HepG2 (cell line): ENCODE results near the gene IRS1. TPM values are rescaled to one million over a fixed set of nuclear protein-coding genes. Genes with fewer than 3 reads are reported as not detected.
A peak's percentile ranks its signal among the peaks of the same experiment; 100 is the strongest.

Experiments
- ATAC-seq: fragments of 200-7000 bp; cut with Tn5 transposase; 3 replicates; pipeline ENCODE4 v1.9.1; 2020; ENCODE audit warnings: mild to moderate bottlenecking, moderate library complexity
- BruUV-seq: library from RNA; stranded (reverse); fragments of 400-500 nt; replicated peaks from 2 replicates; lab custom pipeline; 2021; lab: Mats Ljungman, UMichigan
- CTCF ChIA-PET: fragments of 300-600 bp; formaldehyde crosslinking; extraction: SDS; loops from one replicate; lab custom pipeline; 2021; ENCODE audit warnings: low total read pairs, inconsistent platforms, low intra/inter-chr PET ratio; lab: Yijun Ruan, JAX
- POLR2A ChIA-PET: fragments of 350-600 bp; sonication (Branson Sonifier 250); formaldehyde crosslinking; loops from one replicate; lab custom pipeline; 2020; ENCODE audit warnings: antibody characterized with exemption, inconsistent platforms; lab: Yijun Ruan, JAX
- DNase-seq: peaks from one replicate; pipeline ENCODE4 v3.0.0-alpha.2; 2015; ENCODE audit warnings: low spot score
- FAIRE-seq: peaks from 3 replicates; lab custom pipeline; 2011; peaks lifted over from hg19 to GRCh38; lab: Jason Lieb, UNC
- H2AFZ ChIP-seq: one replicate; pipeline ENCODE4 v1.6.1; 2011; ENCODE audit warnings: low read length, inconsistent platforms
- H3K27ac ChIP-seq: fragments of 300-600 bp; 3 replicates; pipeline ENCODE4 v1.8.0; 2011; ENCODE audit warnings: mixed run types, mild to moderate bottlenecking, mixed read lengths, low read length, inconsistent platforms; ENCODE audit not compliant: insufficient read depth; ENCODE audit errors: extremely low read length
- H3K27me3 ChIP-seq, 2 experiments: fragments of 200-600 bp in 1 of 2; 2 replicates in 1 of 2; 3 replicates in 1 of 2; pipeline versions ENCODE4 v1.6.0 to v1.8.0; 2011; ENCODE audit warnings: low read length in 2 of 2, mild to moderate bottlenecking in 2 of 2, moderate library complexity in 2 of 2, inconsistent platforms in 1 of 2; ENCODE audit not compliant: insufficient read depth in 2 of 2, control insufficient read depth in 1 of 2
- H3K36me3 ChIP-seq, 2 experiments: fragments of 200-600 bp in 1 of 2; replicated peaks in 1 of 2; 2 replicates in 1 of 2; 3 replicates in 1 of 2; pipeline versions ENCODE4 v1.5.1 to v1.8.0; 2011; ENCODE audit warnings: low read length in 2 of 2, inconsistent platforms in 1 of 2; ENCODE audit not compliant: insufficient read depth in 2 of 2, control insufficient read depth in 1 of 2
- H3K4me1 ChIP-seq: 2 replicates; pipeline ENCODE4 v1.5.1; 2012; ENCODE audit warnings: low read length, inconsistent platforms; ENCODE audit not compliant: insufficient read depth
- H3K4me2 ChIP-seq: 2 replicates; pipeline ENCODE4 v1.6.0; 2011; ENCODE audit warnings: low read depth, low read length, inconsistent platforms
- H3K4me3 ChIP-seq, 3 experiments: fragments of 200-600 bp in 1 of 3; sonication (generic), shearing (Covaris generic) in 1 of 3; replicated peaks in 1 of 3; 2 replicates each; pipeline ENCODE4 v1.5.1; 2011 to 2016; ENCODE audit warnings: low read length in 3 of 3, inconsistent platforms in 2 of 3, low read depth in 2 of 3, mild to moderate bottlenecking in 2 of 3, control low read depth in 1 of 3, mixed read lengths in 1 of 3; ENCODE audit not compliant: insufficient read depth in 1 of 3
- H3K79me2 ChIP-seq: one replicate; pipeline ENCODE4 v1.6.1; 2011; ENCODE audit warnings: low read length, inconsistent platforms; ENCODE audit not compliant: insufficient read depth
- H3K9ac ChIP-seq: 2 replicates; pipeline ENCODE4 v1.6.0; 2011; ENCODE audit warnings: mild to moderate bottlenecking, low read depth, low read length, inconsistent platforms; ENCODE audit not compliant: insufficient read depth
- H3K9me3 ChIP-seq: 2 replicates; pipeline ENCODE4 v1.5.1; 2012; ENCODE audit warnings: mild to moderate bottlenecking, low read length
- H4K20me1 ChIP-seq: 2 replicates; pipeline ENCODE4 v1.6.0; 2011; ENCODE audit warnings: inconsistent platforms, mild to moderate bottlenecking, low read length, moderate library complexity; ENCODE audit not compliant: insufficient read depth
- EED ChIP-seq: sonication (generic); formaldehyde crosslinking; IDR thresholded peaks from 2 replicates; pipeline ENCODE4 v1.5.0; 2020; ENCODE audit warnings: mild to moderate bottlenecking, missing genetic modification reagents
- GATA4 ChIP-seq: sonication (generic); IDR thresholded peaks from 2 replicates; pipeline ENCODE4 v1.6.1; 2016; ENCODE audit warnings: antibody characterized with exemption, low read depth, borderline replicate concordance
- GFI1 ChIP-seq: sonication (generic); formaldehyde crosslinking; IDR thresholded peaks from 2 replicates; pipeline ENCODE4 v1.5.0; 2020; ENCODE audit warnings: missing genetic modification reagents, mild to moderate bottlenecking, borderline replicate concordance
- KMT2B ChIP-seq: IDR thresholded peaks from 2 replicates; pipeline ENCODE4 v1.6.1; 2016; ENCODE audit warnings: missing genetic modification reagents, missing compliant biosample characterization
- NR3C1 ChIP-seq: sonication (generic); formaldehyde crosslinking; IDR thresholded peaks from 2 replicates; pipeline ENCODE4 v1.4.0; 2020; ENCODE audit warnings: missing genetic modification reagents
- PHF8 ChIP-seq: sonication (generic); formaldehyde crosslinking; IDR thresholded peaks from 2 replicates; pipeline ENCODE4 v1.5.0; 2020; ENCODE audit warnings: missing genetic modification reagents
- SNAPC2 ChIP-seq: sonication (generic); formaldehyde crosslinking; IDR thresholded peaks from 2 replicates; pipeline ENCODE4 v1.8.1; 2022; ENCODE audit warnings: mild to moderate bottlenecking, missing genetic modification reagents
- ZBTB34 ChIP-seq: sonication (generic); formaldehyde crosslinking; IDR thresholded peaks from 2 replicates; pipeline ENCODE4 v1.8.0; 2022; ENCODE audit warnings: mild to moderate bottlenecking, missing genetic modification reagents
- ZNF12 ChIP-seq: sonication (generic); formaldehyde crosslinking; IDR thresholded peaks from 2 replicates; pipeline ENCODE4 v1.5.0; 2020; ENCODE audit warnings: missing genetic modification reagents
- ZNF720 ChIP-seq: sonication (generic); formaldehyde crosslinking; IDR thresholded peaks from 2 replicates; pipeline ENCODE4 v1.4.0; 2020; ENCODE audit warnings: missing genetic modification reagents
- ZNF781 ChIP-seq: sonication (generic); formaldehyde crosslinking; IDR thresholded peaks from 2 replicates; pipeline ENCODE4 v1.5.1; 2020; ENCODE audit warnings: borderline replicate concordance, mild to moderate bottlenecking, missing genetic modification reagents; ENCODE audit errors: not compliant biosample characterization
- WGBS: methylation state at CpG from one replicate; pipeline ENCODE4 v1.1.6; 2017; ENCODE audit warnings: low lambda C conversion rate; 5-methylcytosine and 5-hydroxymethylcytosine counted together
- in situ Hi-C: cut with HindIII; loops from 2 replicates; pipeline ENCODE4 v1.10.0; 2017; ENCODE audit warnings: low pct_unique_long_range_greater_than_20kb; ENCODE audit not compliant: extremely low pct_ligation_motif_present
- intact Hi-C: fragments of 100-400 bp; cut with micrococcal nuclease; formaldehyde crosslinking; loops from one replicate; pipeline ENCODE4 v1.10.0; 2022; ENCODE audit not compliant: unreplicated experiment
- polyA plus RNA-seq, 8 experiments: library from polyadenylated mRNA; depleted of rRNA in 3 of 8; stranded (reverse) in 7 of 8; unstranded in 1 of 8; fragments of >200 nt; fragmentation: Illumina TruSeq in 4 of 8; extraction: Trizol in 4 of 8; gene quantifications; 2 replicates each; pipeline versions ENCODE4 v1.2.1 to v1.2.3, GENCODE V29; 2011 to 2016; ENCODE audit warnings: low read depth in 4 of 8, missing spikeins in 1 of 8, mixed read lengths in 1 of 8; ENCODE audit not compliant: insufficient read depth in 1 of 8
- total RNA-seq, 5 experiments: library from RNA; depleted of rRNA; stranded (reverse); fragments of >200 nt; fragmentation: Illumina TruSeq; extraction: Trizol; gene quantifications; 2 replicates each; pipeline ENCODE4 v1.2.3, GENCODE V29; 2016; ENCODE audit warnings: low read depth in 1 of 5
- TF ChIP-seq, protein P1 (sequence below): sonication (generic); formaldehyde crosslinking; IDR thresholded peaks from 2 replicates; pipeline ENCODE4 v1.5.1; 2020; ENCODE audit warnings: mild to moderate bottlenecking, missing genetic modification reagents, borderline replicate concordance

Gene IRS1
- total and polyA plus RNA-seq, 2 of the 13 experiments (the other 11 are each of a cell fraction or from before 2014, with no cell fraction given), result 8.7 to 9.0 TPM

DNA sequence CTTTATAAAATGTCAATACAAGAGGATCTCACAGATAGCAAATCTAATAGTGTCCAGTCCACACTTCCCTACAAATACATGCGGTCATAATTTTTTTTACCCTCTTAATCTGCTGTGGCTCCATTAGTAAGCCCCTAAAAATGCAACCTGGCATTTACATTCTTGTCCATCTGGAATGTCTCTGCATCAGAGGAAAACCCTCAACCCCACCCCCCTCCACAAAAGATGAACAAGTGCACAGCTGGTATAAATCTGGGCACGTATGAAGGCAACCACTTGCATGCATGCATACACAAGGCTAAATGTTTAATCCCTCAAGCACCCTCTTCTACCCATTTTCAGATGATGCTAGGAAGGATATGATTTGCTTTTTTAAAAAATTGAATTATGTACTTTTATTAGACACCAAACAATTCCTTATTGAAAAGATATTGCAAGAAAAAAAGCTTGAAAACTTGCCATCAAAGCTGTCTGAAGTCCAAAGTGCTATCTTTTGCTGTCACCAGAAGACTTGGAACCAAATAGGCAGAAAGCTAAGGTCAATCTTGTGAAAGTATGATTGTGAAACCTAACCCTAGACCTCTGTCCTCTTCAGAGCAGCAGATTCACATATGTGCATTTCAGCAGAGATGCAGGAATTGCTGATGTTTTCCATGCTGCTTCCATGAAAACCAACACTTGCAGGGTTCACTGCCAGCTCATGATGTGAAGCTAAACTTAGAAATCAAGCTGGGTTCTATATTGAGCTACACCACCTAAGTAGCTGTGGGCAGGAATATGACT lies 39.0 kb downstream of the IRS1 start:
- Histone ChIP-seq H3K36me3 (peaks cover 2 to 8% of the 10 kb centered on the region in 2 experiments; a peak in 4 of 5 replicates), H3K27ac (peak overlapping the region; percentile 52), H3K9ac (no peak overlapping the region), H3K4me1 (peaks cover 45% of the 10 kb centered on the region), H3K4me3 (peak overlapping the region in 1 of 3 experiments; percentile 5; a peak in 1 of 6 replicates), H3K27me3 (no peaks in the 10 kb centered on the region), H3K4me2 (peak overlapping the region; percentile 56), H4K20me1 (no peaks in the 10 kb centered on the region), H2AFZ (no peak overlapping the region), H3K9me3 (no peaks in the 10 kb centered on the region), H3K79me2 (peaks cover 13% of the 10 kb centered on the region)
- no TSS peak for BruUV-seq
- FAIRE-seq (peak; percentile 93), ATAC-seq (peak; percentile 99), DNase-seq (peak; percentile 90)
- in situ Hi-C loops (no loop called here), intact Hi-C loops (loop anchor here (1.0 to 2.0 kb wide), 2 partner anchors 18 to 40 kb away; no protein-coding TSS in a partner anchor)
- WGBS, result 76% methylated on average over 2 of the region's 2 CpGs
- POLR2A ChIA-PET, result interaction anchor here (0.8 to 2.5 kb wide), 11 partner anchors 10 to 177 kb away, joined by 3 to 18 read pairs (median 5); partner anchors contain the start of gene IRS1
- CTCF ChIA-PET, result no interaction called here
- TF ChIP-seq ZBTB34 (peak; percentile 89), KMT2B (CRISPR knock-in tag) (peak; percentile 64; the same call in 1 of the 2 replicates), GATA4 (peak; percentile 42; the same call in 1 of the 2 replicates), PHF8 (CRISPR knock-in tag) (peak; percentile 37; the same call in 1 of the 2 replicates), EED (CRISPR knock-in tag) (no peak), GFI1 (peak; percentile 69; the same call in 1 of the 2 replicates), NR3C1 (CRISPR knock-in tag) (no peak), ZNF720 (CRISPR knock-in tag) (no peak), ZNF781 (CRISPR knock-in tag) (no peak), SNAPC2 (CRISPR knock-in tag) (peak; percentile 69; the same call in 1 of the 2 replicates), ZNF12 (peak; percentile 84)
- TF ChIP-seq, protein P1, sequence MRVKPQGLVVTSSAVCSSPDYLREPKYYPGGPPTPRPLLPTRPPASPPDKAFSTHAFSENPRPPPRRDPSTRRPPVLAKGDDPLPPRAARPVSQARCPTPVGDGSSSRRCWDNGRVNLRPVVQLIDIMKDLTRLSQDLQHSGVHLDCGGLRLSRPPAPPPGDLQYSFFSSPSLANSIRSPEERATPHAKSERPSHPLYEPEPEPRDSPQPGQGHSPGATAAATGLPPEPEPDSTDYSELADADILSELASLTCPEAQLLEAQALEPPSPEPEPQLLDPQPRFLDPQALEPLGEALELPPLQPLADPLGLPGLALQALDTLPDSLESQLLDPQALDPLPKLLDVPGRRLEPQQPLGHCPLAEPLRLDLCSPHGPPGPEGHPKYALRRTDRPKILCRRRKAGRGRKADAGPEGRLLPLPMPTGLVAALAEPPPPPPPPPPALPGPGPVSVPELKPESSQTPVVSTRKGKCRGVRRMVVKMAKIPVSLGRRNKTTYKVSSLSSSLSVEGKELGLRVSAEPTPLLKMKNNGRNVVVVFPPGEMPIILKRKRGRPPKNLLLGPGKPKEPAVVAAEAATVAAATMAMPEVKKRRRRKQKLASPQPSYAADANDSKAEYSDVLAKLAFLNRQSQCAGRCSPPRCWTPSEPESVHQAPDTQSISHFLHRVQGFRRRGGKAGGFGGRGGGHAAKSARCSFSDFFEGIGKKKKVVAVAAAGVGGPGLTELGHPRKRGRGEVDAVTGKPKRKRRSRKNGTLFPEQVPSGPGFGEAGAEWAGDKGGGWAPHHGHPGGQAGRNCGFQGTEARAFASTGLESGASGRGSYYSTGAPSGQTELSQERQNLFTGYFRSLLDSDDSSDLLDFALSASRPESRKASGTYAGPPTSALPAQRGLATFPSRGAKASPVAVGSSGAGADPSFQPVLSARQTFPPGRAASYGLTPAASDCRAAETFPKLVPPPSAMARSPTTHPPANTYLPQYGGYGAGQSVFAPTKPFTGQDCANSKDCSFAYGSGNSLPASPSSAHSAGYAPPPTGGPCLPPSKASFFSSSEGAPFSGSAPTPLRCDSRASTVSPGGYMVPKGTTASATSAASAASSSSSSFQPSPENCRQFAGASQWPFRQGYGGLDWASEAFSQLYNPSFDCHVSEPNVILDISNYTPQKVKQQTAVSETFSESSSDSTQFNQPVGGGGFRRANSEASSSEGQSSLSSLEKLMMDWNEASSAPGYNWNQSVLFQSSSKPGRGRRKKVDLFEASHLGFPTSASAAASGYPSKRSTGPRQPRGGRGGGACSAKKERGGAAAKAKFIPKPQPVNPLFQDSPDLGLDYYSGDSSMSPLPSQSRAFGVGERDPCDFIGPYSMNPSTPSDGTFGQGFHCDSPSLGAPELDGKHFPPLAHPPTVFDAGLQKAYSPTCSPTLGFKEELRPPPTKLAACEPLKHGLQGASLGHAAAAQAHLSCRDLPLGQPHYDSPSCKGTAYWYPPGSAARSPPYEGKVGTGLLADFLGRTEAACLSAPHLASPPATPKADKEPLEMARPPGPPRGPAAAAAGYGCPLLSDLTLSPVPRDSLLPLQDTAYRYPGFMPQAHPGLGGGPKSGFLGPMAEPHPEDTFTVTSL (CRISPR knock-in tag), result peak; percentile 97
